Neural progenitor cell (in vitro differentiated cells): Measurements from ENCODE around the gene PPP1R14B.

Source experiments
- CTCF ChIP-seq: fragments of 200-600 bp; sonication (generic); IDR thresholded peaks from 2 replicates; pipeline ENCODE4 v1.5.1; 2017; ENCODE audit warnings: antibody characterized with exemption, mild to moderate bottlenecking
- EZH2 ChIP-seq: fragments of 200-600 bp; sonication (generic); IDR thresholded peaks from 2 replicates; pipeline ENCODE4 v1.6.1; 2017; ENCODE audit warnings: antibody characterized with exemption, mild to moderate bottlenecking, moderate library complexity

GRCh38 chr11:64276653-64277431, 30.1 kb upstream of the PPP1R14B start:
- TF ChIP-seq EZH2, result no peak
- no peak for TF ChIP-seq CTCF
